ENCODE data around the gene SRD5A2.
"Not testable (repeated sequence)": the region's sequence is repeated elsewhere in the genome, so short reads cannot be mapped to it uniquely, and the experiment has no call there.

The SRD5A2 gene

DNA sequence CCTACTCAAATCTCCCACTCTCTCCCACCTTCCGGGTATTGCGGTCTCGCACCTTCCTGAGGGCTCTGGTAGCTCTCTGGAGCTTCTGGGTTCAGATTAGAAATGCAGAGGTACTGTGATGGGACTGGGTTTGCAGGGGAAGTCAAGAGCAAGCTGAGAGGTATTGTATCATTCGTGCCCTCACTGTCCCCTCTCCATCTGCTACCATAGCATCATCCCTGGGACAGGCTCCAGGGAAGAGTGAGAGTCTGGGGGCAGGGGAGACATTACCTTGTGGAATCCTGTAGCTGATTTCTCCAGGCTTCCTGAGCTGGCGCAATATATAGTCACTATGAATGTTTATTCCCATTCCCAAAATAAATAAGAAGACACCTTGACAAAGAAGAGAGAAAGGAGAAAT is 49.6 kb downstream of the SRD5A2 start:
- no peak for DNase-seq

- DNase-seq, result no peak
Measured at GRCh38 chr2:31529256-31529655, 51.5 kb downstream of the SRD5A2 start.

GRCh38 chr2:31528823-31529222 is 51.9 kb downstream of the SRD5A2 start:
- no peak for DNase-seq

DNA sequence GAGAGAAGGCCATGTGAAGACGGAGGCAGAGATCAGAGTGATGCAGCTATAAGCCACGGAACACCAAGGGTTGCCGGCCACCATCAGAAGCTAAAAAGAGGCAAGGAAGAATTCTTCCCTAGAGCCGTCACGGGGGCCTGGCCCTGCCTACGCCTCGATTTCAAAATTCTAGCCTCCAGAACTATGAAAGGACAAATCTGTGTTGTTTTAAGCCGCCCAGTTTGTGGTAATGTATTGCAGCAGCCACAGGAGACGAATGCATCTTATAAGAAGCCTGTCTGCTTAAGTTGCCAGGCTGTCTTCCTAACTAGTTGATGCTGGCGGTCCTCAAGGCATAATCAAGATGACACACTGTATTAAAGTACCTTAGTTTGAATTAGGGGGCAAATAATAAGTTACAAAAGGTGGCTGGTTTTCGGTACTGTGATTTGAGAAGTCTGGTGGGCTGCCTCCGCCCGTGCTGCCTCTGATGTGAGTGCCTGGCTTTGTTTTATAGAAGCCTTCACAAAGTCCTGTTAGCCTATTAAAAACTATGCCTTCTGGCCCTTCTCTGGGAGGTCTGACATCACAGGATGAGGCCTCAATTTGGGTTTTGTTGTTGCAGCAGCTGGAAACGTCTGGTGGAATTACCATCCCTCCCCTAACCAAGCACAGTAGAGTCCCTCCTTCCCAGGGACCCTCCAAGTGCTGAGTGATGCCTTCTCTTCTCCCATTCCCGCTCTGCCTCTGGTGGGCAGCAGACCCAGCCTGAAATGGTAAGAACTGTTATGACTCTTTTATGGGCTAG is 53.6 kb downstream of the SRD5A2 start:
- no peak for DNase-seq

GRCh38 chr2:31525876-31526275 is 54.9 kb downstream of the SRD5A2 start:
- DNase-seq, result no peak

DNA sequence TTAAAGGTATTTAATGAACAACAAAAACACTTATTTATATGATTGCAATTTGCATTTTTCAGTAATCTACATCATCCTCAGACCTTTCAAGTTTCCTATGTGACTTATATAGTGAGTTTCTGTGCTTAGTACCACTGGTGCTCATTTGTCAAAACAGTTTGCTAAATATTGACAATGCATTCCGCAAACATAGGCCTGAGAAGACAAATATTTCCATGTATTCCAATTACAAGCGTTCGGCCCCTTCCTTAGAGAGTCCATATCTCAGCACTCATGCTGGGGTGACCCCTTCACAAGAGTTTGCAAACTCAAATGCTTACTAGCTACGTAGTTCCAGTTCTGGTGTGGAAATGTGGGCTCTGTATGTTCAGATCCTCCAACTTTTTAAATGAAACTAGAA is 56.1 kb downstream of the SRD5A2 start:
- DNase-seq, result no peak

DNA sequence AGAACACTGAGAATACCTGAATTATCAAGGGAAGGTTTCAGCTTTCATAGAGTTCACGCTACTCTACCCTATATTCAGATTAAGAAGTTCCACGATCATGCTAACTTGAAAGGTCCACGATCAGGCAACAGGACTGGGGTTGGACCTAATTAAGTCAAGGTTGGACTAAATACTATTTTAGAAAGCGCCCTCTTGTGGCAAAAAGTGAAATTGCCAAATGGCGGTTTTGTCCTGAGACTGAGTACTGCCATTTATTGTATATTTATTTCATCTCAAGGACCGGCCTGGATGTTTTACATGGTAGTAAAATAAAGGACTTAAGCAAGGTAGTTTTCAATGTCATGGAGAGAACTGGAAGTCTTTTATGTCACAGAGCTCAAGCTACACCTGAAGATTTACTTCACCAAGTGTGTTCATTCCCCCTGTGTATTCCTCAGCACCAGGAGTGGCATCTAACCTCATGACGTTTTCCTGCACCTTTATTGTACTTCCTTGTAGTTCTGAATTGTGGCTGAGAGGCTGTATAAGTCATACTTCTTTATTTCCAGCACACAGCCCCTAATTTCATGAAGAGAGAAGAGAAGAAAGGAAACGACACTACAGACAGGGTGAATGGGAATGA is 56.8 kb downstream of the SRD5A2 start:
- no peak for DNase-seq

DNA sequence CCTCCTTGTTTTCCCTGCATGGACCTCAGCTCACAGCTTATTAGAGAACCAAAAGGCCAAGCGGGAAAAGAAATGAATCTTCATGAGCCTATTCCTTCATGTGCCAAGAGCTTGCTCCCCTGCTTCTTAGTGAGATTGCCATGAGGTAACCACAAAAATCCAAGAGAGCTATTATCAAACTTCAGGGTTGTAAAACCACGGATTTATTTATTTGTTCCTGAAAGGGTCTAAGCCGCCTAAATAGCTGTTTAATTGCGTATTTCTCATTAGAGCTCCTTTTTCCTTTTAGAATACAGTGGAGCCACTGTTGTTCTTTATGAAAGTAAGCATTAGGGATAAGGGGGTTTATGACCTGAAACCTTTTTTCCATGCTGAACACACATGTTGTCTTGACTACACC is 58.0 kb downstream of the SRD5A2 start:
- no peak for DNase-seq

- no peak for DNase-seq
Measured at GRCh38 chr2:31517442-31518203, 63.1 kb downstream of the SRD5A2 start.

DNA sequence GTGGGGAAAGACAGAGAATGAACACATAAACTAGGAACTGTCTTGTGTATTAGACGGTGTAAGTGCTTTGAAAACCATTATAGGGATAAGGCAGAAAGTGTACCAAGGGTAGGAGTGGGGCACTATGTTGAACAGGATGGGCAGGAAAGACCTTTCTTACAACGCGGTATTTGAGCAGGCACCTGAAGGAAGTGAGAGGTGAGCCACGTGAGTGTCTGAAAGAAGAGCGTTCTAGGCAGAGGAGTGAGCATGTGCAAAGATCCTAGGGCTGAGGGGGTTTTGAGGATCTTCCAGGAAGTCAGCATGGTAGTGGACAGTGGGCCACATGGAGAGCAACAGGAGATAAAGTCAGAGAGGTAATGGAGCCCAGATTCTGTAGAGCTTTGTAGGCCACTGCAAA is 65.2 kb downstream of the SRD5A2 start:
- no peak for DNase-seq

GRCh38 chr2:31513553-31513952 is 67.2 kb downstream of the SRD5A2 start:
- no peak for DNase-seq

DNA sequence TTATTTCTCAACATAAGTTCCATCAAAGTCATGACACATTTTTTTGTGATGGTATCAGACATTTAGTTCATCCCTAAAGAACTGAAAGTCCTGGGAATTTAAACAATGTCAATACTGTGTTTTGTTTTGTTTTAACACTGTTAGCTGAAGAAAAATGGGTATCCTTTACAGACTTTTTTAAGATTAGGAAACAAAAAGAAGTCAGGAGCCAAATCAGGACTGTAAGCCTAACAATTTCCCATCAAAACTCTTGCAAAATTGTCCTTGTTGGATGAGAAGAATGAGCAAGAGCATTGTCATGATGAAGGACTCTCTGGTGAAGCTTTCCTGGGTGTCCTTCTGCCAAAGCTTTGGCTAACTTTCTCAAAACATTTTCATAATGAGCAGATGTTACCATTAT is 69.4 kb downstream of the SRD5A2 start:
- no peak for DNase-seq

DNA sequence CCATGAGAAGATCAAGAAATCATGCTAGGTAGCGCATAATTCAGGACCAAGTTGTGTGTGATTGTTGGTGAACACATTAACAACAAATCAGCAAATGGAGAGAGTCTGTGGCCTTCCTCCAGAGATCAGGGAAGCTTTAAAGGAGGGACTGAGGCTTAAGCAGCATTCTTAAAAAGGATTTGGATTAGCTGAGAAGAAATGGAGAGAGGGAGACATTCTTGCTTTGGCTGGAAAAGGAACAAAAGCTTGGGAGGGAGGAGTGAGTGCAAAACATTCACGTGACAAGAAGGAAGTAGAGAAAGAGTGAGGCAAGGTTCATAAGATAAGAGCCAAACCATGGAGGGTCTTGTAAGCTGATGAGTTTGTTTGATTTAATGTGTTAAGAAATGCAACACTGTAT is 75.6 kb downstream of the SRD5A2 start:
- DNase-seq, result no peak

GRCh38 chr2:31504311-31504710 is 76.4 kb downstream of the SRD5A2 start:
- no peak for DNase-seq

GRCh38 chr2:31496451-31496874 is 84.3 kb downstream of the SRD5A2 start:
- not testable (repeated sequence) for DNase-seq

GRCh38 chr2:31489339-31489738 is 91.4 kb downstream of the SRD5A2 start:
- DNase-seq, result peak; percentile 3

DNA sequence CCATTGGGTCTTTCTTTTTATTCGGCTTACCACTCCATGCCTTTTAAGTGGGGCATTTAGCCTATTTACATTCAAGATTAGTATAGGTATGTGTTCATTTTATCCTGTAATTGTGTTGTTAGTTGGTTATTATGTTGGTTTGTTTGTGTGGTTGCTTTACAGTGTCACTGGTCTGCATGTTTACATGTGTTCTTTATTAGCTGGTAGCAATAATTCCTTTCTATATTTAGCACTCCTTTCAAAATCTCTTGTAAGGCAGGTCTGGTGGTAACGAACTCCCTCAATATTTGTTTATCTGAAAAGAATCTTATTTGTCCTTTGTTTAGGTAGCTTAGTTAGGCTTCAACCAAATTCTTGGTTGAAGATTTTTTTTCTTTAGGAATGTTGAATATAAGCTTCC is 97.5 kb downstream of the SRD5A2 start:
- no peak for DNase-seq

DNA sequence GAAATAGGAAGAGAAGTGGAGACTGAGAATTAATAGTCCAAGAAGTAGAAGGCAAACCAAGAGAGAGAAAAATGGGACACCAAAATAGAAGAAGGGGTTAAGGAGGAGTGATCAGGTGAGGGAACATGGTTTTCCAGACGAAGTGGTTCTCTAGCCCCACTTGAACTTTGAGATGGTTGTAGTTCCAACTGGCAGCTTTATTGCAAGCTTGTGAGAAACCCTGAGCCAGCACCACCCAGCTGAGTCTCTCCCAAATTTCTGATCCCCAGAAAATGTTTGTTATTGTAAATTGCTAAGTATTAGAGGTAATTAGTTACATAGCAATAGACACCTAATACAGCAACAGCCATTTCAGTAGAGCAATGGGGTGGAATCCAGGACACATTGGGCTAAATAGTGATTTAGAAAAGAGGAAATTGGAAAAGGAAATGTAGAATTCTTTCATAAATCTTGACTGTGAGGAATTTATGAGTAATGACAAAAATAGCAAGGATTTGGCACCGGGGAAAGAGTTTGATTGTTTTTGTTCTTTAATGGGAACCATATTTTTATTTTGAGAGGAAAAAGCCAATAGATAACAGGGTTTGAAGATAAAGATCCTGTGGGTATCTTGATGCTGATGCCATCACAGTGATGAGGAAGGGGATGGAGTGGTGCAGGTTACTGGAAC is 104.1 kb downstream of the SRD5A2 start:
- DNase-seq, result no peak

DNA sequence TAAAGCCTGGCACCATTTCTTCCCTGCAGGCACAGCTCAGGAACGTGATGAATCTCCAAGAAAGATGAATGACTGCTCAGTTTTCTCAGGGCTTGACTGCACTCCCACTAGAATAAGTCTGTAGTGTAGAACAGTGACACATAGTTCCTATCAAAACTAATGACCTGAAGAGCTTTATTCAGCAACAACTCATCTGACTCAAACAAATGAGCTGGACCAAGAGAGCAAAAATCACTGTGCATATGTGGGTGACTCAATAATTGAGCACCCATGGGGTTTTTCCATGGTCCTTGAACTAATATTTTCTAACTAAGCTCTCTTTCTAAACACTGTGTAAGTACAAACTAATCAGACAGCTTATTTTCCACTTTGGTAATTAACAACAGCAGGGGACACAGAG is 105.0 kb downstream of the SRD5A2 start:
- DNase-seq, result no peak

- no peak for DNase-seq
Measured at GRCh38 chr2:31474296-31474695, 106.4 kb downstream of the SRD5A2 start.

All from NCI-H1092 (cell line).